Keratinocyte (primary cell): ENCODE results near the gene BCAT1. TPM values are rescaled to one million over a fixed set of nuclear protein-coding genes. Genes with fewer than 3 reads are reported as not detected.

Source experiments
- DNase-seq: peaks from one replicate; pipeline ENCODE4 v3.0.0-alpha.2; 2011; ENCODE audit warnings: low read depth, missing footprints, low spot score
- FAIRE-seq: peaks from 2 replicates; lab custom pipeline; 2011; peaks lifted over from hg19 to GRCh38; lab: Jason Lieb, UNC
- H2AFZ ChIP-seq: 2 replicates; pipeline ENCODE4 v1.6.0; 2012; ENCODE audit warnings: low read length, control low read depth, inconsistent platforms; ENCODE audit not compliant: control insufficient read depth
- H3K27ac ChIP-seq: 2 replicates; pipeline ENCODE4 v1.5.1; 2011; ENCODE audit warnings: low read length; ENCODE audit not compliant: control insufficient read depth, insufficient read depth
- H3K27me3 ChIP-seq: 3 replicates; pipeline ENCODE4 v1.6.0; 2011; ENCODE audit warnings: low read length; ENCODE audit not compliant: control insufficient read depth, insufficient read depth; ENCODE audit errors: extremely low read depth
- H3K36me3 ChIP-seq, 2 experiments: 2 replicates in 1 of 2; 3 replicates in 1 of 2; pipeline ENCODE4 v1.5.1; 2011; ENCODE audit warnings: low read length in 2 of 2, mild to moderate bottlenecking in 1 of 2; ENCODE audit not compliant: control insufficient read depth in 2 of 2, insufficient read depth in 2 of 2; ENCODE audit errors: extremely low read depth in 1 of 2
- H3K4me1 ChIP-seq: 3 replicates; pipeline ENCODE4 v1.5.1; 2011; ENCODE audit warnings: low read length; ENCODE audit not compliant: control insufficient read depth, insufficient read depth; ENCODE audit errors: extremely low read depth
- H3K4me2 ChIP-seq: 3 replicates; pipeline ENCODE4 v1.6.0; 2011; ENCODE audit warnings: low read depth, low read length; ENCODE audit not compliant: control insufficient read depth, insufficient read depth; ENCODE audit errors: extremely low read depth
- H3K4me3 ChIP-seq, 3 experiments: fragments of 200-600 bp in 1 of 3; sonication (generic) in 1 of 3; 2 replicates in 2 of 3; 3 replicates in 1 of 3; pipeline ENCODE4 v1.5.1; 2011 to 2016; ENCODE audit warnings: low read length in 3 of 3, mild to moderate bottlenecking in 3 of 3, control low read depth in 2 of 3, inconsistent platforms in 1 of 3, low read depth in 1 of 3, mixed read lengths in 1 of 3, mixed run types in 1 of 3, moderate library complexity in 1 of 3; ENCODE audit not compliant: control insufficient read depth in 2 of 3, insufficient read depth in 2 of 3; ENCODE audit errors: extremely low read depth in 1 of 3
- H3K79me2 ChIP-seq: 2 replicates; pipeline ENCODE4 v1.6.0; 2012; ENCODE audit warnings: low read length; ENCODE audit not compliant: control insufficient read depth, insufficient read depth
- H3K9ac ChIP-seq: 3 replicates; pipeline ENCODE4 v1.6.0; 2011; ENCODE audit warnings: low read length; ENCODE audit not compliant: control insufficient read depth, insufficient read depth; ENCODE audit errors: extremely low read depth
- H3K9me1 ChIP-seq: 3 replicates; pipeline ENCODE4 v1.6.0; 2011; ENCODE audit warnings: low read length; ENCODE audit not compliant: control insufficient read depth, insufficient read depth; ENCODE audit errors: extremely low read depth
- H3K9me3 ChIP-seq: 2 replicates; pipeline ENCODE4 v1.5.1; 2012; ENCODE audit warnings: low read depth, low read length; ENCODE audit not compliant: control insufficient read depth
- H4K20me1 ChIP-seq: 3 replicates; pipeline ENCODE4 v1.6.0; 2011; ENCODE audit warnings: low read length; ENCODE audit not compliant: control insufficient read depth, insufficient read depth; ENCODE audit errors: extremely low read depth
- EZH2 ChIP-seq: IDR thresholded peaks from one replicate; pipeline ENCODE4 v1.6.1; 2012; ENCODE audit warnings: inconsistent platforms, mild to moderate bottlenecking, low read length, moderate library complexity
- dilution Hi-C: fragments of 300-500 bp; cut with MboI; formaldehyde crosslinking; loops from one replicate; pipeline ENCODE4 v1.7.0; 2020; ENCODE audit warnings: low sequenced_read_pairs; ENCODE audit not compliant: extremely low pct_ligation_motif_present
- polyA plus RNA-seq, 5 experiments: library from polyadenylated mRNA; depleted of rRNA in 3 of 5; stranded (reverse) in 3 of 5; stranded (forward) in 1 of 5; unstranded in 1 of 5; fragments of >200 nt; gene quantifications; 1 replicate in 1 of 5; 2 replicates in 3 of 5; 3 replicates in 1 of 5; pipeline versions ENCODE4 v1.2.1 to v1.2.3, GENCODE V29; 2011 to 2012; ENCODE audit warnings: missing spikeins in 2 of 5, low read depth in 1 of 5, low replicate concordance in 1 of 5
- TF ChIP-seq, protein P1 (sequence below), 3 experiments: IDR thresholded peaks in 1 of 3; conservative IDR thresholded peaks in 1 of 3; optimal IDR thresholded peaks in 1 of 3; 2 replicates in 2 of 3; 3 replicates in 1 of 3; pipeline versions ENCODE3 to v1.5.1; 2011; ENCODE audit warnings: low read length in 3 of 3, mild to moderate bottlenecking in 3 of 3, moderate library complexity in 2 of 3, control low read depth in 1 of 3, inconsistent platforms in 1 of 3; ENCODE audit not compliant: insufficient read depth in 2 of 3; ENCODE audit errors: extremely low read depth in 1 of 3

Gene BCAT1
- polyA plus RNA-seq, 1 donor (not counting 4 experiments of a cell fraction or from before 2014, with no cell fraction given), result 6.5 TPM

DNA sequence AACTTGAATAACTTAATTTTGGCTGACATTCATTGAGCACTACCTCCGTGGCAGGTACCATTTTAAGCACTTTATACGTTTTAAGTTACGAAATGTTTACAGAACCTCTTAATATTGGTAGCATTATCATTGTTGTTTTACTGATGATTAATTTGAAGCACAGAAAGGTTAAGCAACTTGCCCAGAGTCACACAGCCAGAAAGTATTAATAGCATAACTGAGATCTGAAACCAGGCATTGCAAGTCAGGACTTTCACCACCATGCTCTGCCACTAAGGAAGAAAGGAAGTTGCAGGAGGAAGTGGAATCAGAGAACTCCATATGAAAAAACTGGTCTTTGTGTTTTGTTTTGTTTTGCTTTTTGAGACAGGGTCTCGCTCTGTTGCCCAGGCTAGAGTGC is 28.2 kb upstream of the BCAT1 start:
- FAIRE-seq (no peak), DNase-seq (no peak)
- Histone ChIP-seq H4K20me1 (no peaks in the 10 kb centered on the region), H3K9me1 (no peaks in the 10 kb centered on the region), H3K4me1 (no peaks in the 10 kb centered on the region), H3K36me3 (no peaks in the 10 kb centered on the region), H3K27ac (no peak overlapping the region), H3K9me3 (no peaks in the 10 kb centered on the region), H3K4me2 (no peak overlapping the region), H3K4me3 (no peak overlapping the region), H3K27me3 (no peaks in the 10 kb centered on the region), H2AFZ (no peak overlapping the region), H3K79me2 (no peaks in the 10 kb centered on the region), H3K9ac (no peak overlapping the region)
- TF ChIP-seq EZH2, result no peak
- TF ChIP-seq, protein P1, sequence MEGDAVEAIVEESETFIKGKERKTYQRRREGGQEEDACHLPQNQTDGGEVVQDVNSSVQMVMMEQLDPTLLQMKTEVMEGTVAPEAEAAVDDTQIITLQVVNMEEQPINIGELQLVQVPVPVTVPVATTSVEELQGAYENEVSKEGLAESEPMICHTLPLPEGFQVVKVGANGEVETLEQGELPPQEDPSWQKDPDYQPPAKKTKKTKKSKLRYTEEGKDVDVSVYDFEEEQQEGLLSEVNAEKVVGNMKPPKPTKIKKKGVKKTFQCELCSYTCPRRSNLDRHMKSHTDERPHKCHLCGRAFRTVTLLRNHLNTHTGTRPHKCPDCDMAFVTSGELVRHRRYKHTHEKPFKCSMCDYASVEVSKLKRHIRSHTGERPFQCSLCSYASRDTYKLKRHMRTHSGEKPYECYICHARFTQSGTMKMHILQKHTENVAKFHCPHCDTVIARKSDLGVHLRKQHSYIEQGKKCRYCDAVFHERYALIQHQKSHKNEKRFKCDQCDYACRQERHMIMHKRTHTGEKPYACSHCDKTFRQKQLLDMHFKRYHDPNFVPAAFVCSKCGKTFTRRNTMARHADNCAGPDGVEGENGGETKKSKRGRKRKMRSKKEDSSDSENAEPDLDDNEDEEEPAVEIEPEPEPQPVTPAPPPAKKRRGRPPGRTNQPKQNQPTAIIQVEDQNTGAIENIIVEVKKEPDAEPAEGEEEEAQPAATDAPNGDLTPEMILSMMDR (optimal IDR thresholded peaks at IDR 0.05 in 1 of 3, IDR thresholded peaks at IDR 0.05 in 1 of 3, conservative IDR thresholded peaks at IDR 0.05 in 1 of 3; ENCODE audit: extremely low read depth in 1 of 3, insufficient read depth in 2 of 3, low read length in 3 of 3), result no peak
- dilution Hi-C loops, result no loop called here

DNA sequence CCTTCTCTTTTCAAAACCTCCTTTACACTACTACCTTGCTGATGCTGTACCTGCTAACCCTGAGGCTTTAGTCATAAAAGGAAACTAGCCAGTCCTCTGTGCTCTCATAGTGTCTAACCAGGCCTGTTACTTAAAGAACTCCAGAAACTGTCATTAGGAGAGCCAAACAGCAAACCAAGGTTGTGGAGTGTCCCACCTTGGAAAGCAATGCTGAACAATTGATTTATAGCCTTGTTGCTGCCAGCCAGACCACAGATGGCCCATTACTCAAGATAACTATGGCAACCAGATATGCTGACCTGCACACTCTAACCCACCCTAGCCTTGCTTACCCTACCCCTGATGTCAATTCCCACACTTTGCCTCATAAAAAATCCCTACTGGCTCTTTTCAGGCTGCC is 26.5 kb upstream of the BCAT1 start:
- dilution Hi-C loops, result no loop called here
- Histone ChIP-seq H3K4me3 (no peak overlapping the region), H3K27me3 (no peaks in the 10 kb centered on the region), H2AFZ (no peak overlapping the region), H3K4me2 (no peak overlapping the region), H4K20me1 (no peaks in the 10 kb centered on the region), H3K27ac (no peak overlapping the region), H3K4me1 (no peaks in the 10 kb centered on the region), H3K9ac (no peak overlapping the region), H3K36me3 (no peaks in the 10 kb centered on the region), H3K79me2 (no peaks in the 10 kb centered on the region), H3K9me1 (no peaks in the 10 kb centered on the region), H3K9me3 (no peaks in the 10 kb centered on the region)
- TF ChIP-seq EZH2, result no peak
- TF ChIP-seq, protein P1 (optimal IDR thresholded peaks at IDR 0.05 in 1 of 3, IDR thresholded peaks at IDR 0.05 in 1 of 3, conservative IDR thresholded peaks at IDR 0.05 in 1 of 3; ENCODE audit: extremely low read depth in 1 of 3, insufficient read depth in 2 of 3, low read length in 3 of 3), result no peak
- no peak for FAIRE-seq
- no peak for DNase-seq
